ENCODE data around the gene LRRC8D.

Gene LRRC8D

DNA sequence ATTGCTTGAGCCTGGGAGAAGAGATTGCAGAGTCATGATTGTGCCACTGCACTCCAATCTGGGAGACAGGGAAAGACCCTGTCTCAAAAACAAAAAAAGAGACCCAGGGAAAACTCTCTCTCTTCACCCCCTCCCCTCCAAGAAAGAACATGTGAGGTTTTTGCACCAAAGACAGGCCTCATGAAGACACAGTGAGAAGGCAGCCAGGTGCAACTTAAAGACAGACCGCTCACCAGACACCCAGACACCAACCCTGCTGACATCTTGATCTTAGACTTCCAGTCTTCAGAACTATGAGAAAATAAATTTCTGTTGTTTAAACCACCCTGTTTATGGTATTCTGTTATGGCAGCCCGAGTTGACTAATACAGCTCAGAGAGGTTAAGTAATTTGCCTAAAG is 13.3 kb upstream of the LRRC8D start:
- DNase-seq (ENCODE audit: low read depth): no peak

DNA sequence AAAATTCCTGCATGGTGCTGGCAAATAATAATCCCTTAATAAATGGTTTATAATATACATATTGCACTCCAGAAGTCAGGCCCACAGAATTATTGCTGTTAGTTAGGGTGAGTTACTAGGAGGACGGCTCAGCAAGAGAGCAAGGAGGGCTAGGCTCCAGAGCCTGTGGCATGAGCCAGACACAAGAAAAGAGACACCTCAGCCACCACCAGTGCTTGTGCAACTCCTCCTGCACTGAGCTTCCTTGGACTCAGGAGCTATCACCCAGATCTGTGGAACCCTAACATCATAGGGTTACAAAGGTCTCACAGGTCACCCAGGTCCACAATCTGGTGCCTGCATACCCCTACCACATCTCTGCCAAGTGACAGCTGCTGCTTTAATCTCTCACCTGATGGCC is 12.8 kb upstream of the LRRC8D start:
- no peak for DNase-seq (ENCODE audit: low read depth)

DNA sequence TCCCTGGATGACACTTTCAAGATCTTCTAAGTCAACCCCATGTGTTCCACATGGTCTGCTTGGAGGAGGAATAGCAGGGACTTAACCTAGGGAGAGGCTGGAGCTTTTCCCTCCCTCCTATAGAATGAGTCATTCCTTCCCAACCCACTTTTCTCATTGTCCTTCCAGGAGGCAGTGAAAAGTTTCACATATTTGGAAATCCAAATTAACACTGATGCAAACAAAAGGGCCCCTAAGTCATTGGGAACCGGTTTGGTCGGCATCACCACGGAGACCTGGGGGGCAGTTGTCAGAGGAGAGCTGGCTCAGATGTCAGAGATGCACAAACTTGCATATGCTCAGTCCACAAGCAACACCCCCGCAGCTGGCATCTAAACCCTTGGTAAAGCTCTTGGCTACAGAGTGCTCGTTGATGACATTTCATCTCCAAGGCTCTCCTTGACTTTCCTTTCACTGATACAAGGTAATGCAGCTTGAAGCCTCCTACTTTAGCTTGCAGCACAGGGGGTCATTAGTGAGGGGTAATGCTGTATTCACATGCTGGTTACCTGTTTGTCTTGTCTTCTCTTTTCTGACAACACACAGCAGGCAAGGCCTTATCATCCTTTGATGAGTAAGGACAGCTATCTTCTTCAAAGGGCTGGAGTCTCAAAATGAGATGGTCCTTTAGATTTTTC is 12.3 kb upstream of the LRRC8D start:
- DNase-seq (ENCODE audit: low read depth): no peak

- no peak for DNase-seq (ENCODE audit: low read depth)
Measured at GRCh38 chr1:89809556-89809955, 11.3 kb upstream of the LRRC8D start.

DNA sequence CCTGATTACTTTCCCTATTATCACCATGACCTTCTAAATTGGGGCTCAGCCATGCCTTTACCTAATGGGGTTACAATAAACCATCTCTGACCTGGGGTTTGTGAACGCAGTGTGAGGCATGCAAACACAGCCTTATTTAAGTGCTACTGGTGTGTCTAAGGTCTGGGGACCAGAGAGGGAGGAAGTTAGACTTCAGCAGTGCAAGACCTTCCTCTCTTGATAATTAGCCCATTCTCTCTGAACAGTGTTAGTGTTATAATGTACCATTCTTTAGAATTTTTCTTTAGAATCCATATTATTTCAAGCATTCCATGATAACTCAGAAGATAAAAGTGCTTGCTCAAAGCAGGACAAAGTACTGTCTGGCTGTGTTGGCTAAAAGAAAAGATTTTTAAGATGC is 10.5 kb upstream of the LRRC8D start:
- no peak for DNase-seq (ENCODE audit: low read depth)

- no peak for DNase-seq (ENCODE audit: low read depth)
Measured at GRCh38 chr1:89810880-89811279, 10.0 kb upstream of the LRRC8D start.

- no peak for DNase-seq (ENCODE audit: low read depth)
Measured at GRCh38 chr1:89812992-89813391, 7.8 kb upstream of the LRRC8D start.

DNA sequence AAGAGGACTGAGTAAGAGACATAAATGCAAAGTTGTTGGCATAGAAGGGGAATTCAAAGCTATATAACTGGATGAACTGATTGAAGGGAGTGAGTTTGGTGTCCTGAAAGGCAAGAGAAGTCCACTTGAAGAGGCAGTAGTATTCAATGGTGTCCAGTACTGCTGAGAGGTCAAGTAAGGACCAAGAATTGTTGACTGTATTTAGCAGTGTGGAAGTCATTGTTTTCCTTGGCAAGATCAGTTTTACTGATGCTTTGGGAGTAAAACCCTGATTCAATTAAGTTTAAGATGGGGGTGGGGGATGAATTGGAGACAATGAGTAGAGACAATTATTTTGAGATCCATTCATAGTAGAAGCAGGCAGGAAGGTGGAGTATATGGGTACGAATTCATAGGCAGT is 5.8 kb upstream of the LRRC8D start:
- DNase-seq (ENCODE audit: low read depth): no peak

DNA sequence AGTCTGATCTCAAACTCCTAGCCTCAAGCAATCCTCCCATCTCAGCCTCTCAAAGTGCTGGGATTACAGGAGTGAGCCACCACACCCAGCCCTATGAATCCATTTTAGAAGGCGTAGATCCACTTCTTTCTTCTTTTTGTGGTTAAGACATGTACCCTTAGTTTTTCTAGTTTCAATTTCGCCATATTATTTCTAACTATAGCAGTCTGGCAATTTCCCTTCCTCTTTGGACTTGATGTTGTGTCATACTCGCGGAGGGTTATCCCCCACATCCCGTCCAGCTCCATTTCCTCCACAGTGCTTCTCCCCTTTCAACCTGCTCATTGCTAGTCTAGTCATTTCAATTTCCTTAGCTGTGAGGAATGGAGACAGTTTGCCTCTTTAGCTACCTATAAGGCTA is 5.2 kb upstream of the LRRC8D start:
- DNase-seq (ENCODE audit: low read depth): no peak

GRCh38 chr1:89816366-89816765 is 4.5 kb upstream of the LRRC8D start:
- no peak for DNase-seq (ENCODE audit: low read depth)

GRCh38 chr1:89821322-89822108 is 683 bp downstream of the LRRC8D start:
- peak; percentile 42 for DNase-seq (ENCODE audit: low read depth)

GRCh38 chr1:89822109-89822962 is 1.5 kb downstream of the LRRC8D start:
- no peak for DNase-seq (ENCODE audit: low read depth)

- no peak for DNase-seq (ENCODE audit: low read depth)
Measured at GRCh38 chr1:89822999-89823628, 2.3 kb downstream of the LRRC8D start.

GRCh38 chr1:89823679-89824292 is 3.0 kb downstream of the LRRC8D start:
- DNase-seq (ENCODE audit: low read depth): no peak

DNA sequence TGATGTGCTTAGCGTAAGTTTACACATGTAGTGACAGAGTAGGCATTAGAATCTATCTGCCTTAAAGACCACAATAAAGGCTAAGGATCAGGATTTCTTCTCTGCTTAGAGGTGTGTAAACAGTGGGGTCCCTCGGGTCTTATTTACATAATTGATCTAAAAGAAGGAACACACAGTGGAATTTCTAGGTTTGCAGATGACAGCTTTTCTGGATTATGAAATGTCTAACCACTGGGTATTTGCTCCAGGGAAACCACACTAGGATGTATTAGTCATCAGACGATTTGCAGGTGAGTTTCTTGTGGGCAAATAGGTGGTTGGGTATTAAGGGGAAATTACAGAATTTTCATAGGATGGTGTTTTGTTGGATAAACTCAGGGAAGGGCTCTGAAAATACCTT is 5.8 kb downstream of the LRRC8D start:
- no peak for DNase-seq (ENCODE audit: low read depth)

DNA sequence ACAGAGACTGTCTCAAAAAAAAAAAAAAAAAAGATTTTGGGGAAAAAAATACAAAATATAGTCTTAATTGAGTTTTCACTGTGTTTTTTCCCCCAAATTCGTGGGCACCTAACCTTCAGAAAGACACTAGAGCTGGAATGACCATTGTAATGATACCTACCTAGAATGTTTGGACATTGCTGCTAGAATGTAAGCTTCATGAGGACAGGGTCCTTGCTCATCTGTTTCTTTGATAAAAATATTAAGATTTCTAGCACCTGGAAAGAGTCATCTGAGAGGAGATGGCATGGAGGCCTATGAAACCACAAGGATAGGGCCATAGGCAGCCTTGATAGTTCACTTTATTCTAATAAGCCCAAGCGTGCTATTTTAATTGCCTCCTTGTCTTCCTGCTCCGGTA is 6.5 kb downstream of the LRRC8D start:
- DNase-seq (ENCODE audit: low read depth): no peak

GRCh38 chr1:89827902-89828301 is 7.1 kb downstream of the LRRC8D start:
- DNase-seq (ENCODE audit: low read depth): no peak

DNA sequence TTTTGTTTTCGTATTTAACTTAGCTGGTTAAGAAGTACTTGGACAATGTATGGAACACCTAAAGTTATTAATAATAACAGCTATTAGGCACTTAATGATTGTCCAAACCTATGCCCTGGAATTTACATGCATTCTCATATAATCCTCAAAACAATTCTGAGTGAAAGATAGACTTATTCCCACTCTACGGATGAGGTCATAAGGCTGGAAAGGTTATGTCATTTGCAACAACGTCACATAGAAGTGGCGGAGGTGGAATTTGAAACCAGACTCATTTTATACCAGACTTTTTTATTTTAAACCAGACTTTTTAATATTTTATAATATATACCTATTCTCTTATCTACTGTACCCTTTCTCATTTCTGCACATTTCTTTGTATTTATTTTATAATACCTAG is 8.4 kb downstream of the LRRC8D start:
- DNase-seq (ENCODE audit: low read depth): no peak

- DNase-seq (ENCODE audit: low read depth): no peak
Measured at GRCh38 chr1:89831462-89832120, 10.8 kb downstream of the LRRC8D start.

- no peak for DNase-seq (ENCODE audit: low read depth)
Measured at GRCh38 chr1:89832496-89833127, 11.8 kb downstream of the LRRC8D start.
